Neuron (in vitro differentiated cells): ENCODE results near the gene COMT.
"Not testable (repeated sequence)": the region's sequence is repeated elsewhere in the genome, so short reads cannot be mapped to it uniquely, and the experiment has no call there.

Experiments used
- H2AFZ ChIP-seq: one replicate; pipeline ENCODE4 v1.6.1; 2013; ENCODE audit warnings: low read depth, mild to moderate bottlenecking, inconsistent platforms, low read length, moderate library complexity
- H3K27me3 ChIP-seq: one replicate; pipeline ENCODE4 v1.6.1; 2013; ENCODE audit warnings: low read length; ENCODE audit not compliant: insufficient read depth
- H3K36me3 ChIP-seq: one replicate; pipeline ENCODE4 v1.6.1; 2013; ENCODE audit warnings: low read length; ENCODE audit not compliant: insufficient read depth
- H3K4me1 ChIP-seq: one replicate; pipeline ENCODE4 v1.6.1; 2013; ENCODE audit warnings: low read length; ENCODE audit not compliant: insufficient read depth
- H3K4me3 ChIP-seq: 2 replicates; pipeline ENCODE4 v1.5.1; 2013; ENCODE audit warnings: mild to moderate bottlenecking, low read length, moderate library complexity
- H3K9me3 ChIP-seq: one replicate; pipeline ENCODE4 v1.6.1; 2013; ENCODE audit warnings: low read length

Gene COMT

GRCh38 chr22:19902245-19902715 lies 39.3 kb upstream of the COMT start:
- H3K36me3 ChIP-seq: no peaks in the 10 kb centered on the region
- no peak overlapping the region for H2AFZ ChIP-seq
- peaks cover 13% of the 10 kb centered on the region for H3K4me1 ChIP-seq
- H3K9me3 ChIP-seq: no peaks in the 10 kb centered on the region
- H3K4me3 ChIP-seq: no peak overlapping the region
- H3K27me3 ChIP-seq: peaks cover 9% of the 10 kb centered on the region

GRCh38 chr22:19903031-19903430 lies 38.5 kb upstream of the COMT start:
- H3K36me3 ChIP-seq: no peaks in the 10 kb centered on the region
- no peak overlapping the region for H2AFZ ChIP-seq
- no peak overlapping the region for H3K4me3 ChIP-seq
- H3K27me3 ChIP-seq: peaks cover 9% of the 10 kb centered on the region
- H3K9me3 ChIP-seq: no peaks in the 10 kb centered on the region
- H3K4me1 ChIP-seq: peaks cover 13% of the 10 kb centered on the region

GRCh38 chr22:19903513-19903912 lies 38.1 kb upstream of the COMT start:
- H3K27me3 ChIP-seq: peaks cover 9% of the 10 kb centered on the region
- H3K4me1 ChIP-seq: peaks cover 13% of the 10 kb centered on the region
- H3K4me3 ChIP-seq: no peak overlapping the region
- H3K9me3 ChIP-seq: no peaks in the 10 kb centered on the region
- no peak overlapping the region for H2AFZ ChIP-seq
- no peaks in the 10 kb centered on the region for H3K36me3 ChIP-seq

GRCh38 chr22:19904174-19904856 lies 37.3 kb upstream of the COMT start:
- Histone ChIP-seq H3K27me3 (peaks cover 9% of the 10 kb centered on the region), H2AFZ (no peak overlapping the region), H3K9me3 (no peaks in the 10 kb centered on the region), H3K4me1 (peaks cover 15% of the 10 kb centered on the region), H3K36me3 (no peaks in the 10 kb centered on the region), H3K4me3 (no peak overlapping the region)

- H3K36me3 ChIP-seq: no peaks in the 10 kb centered on the region
- no peak overlapping the region for H3K4me3 ChIP-seq
- H3K4me1 ChIP-seq: peaks cover 15% of the 10 kb centered on the region
- no peaks in the 10 kb centered on the region for H3K9me3 ChIP-seq
- H3K27me3 ChIP-seq: peaks cover 9% of the 10 kb centered on the region
- H2AFZ ChIP-seq: no peak overlapping the region
Observed at GRCh38 chr22:19904935-19905334, 36.6 kb upstream of the COMT start.

- Histone ChIP-seq H3K36me3 (no peaks in the 10 kb centered on the region), H3K9me3 (no peaks in the 10 kb centered on the region), H3K4me1 (peaks cover 15% of the 10 kb centered on the region), H2AFZ (no peak overlapping the region), H3K4me3 (no peak overlapping the region), H3K27me3 (peaks cover 9% of the 10 kb centered on the region)
Observed at GRCh38 chr22:19905347-19906276, 36.0 kb upstream of the COMT start.

GRCh38 chr22:19906864-19907263 lies 34.7 kb upstream of the COMT start:
- H3K4me3 ChIP-seq, H3K36me3 ChIP-seq, H3K27me3 ChIP-seq, H2AFZ ChIP-seq, H3K9me3 ChIP-seq: not testable (repeated sequence)
- H3K4me1 ChIP-seq: peaks cover 15% of the 10 kb centered on the region

- H3K27me3 ChIP-seq, H3K4me3 ChIP-seq, H3K4me1 ChIP-seq, H3K9me3 ChIP-seq, H3K36me3 ChIP-seq, H2AFZ ChIP-seq: not testable (repeated sequence)
Observed at GRCh38 chr22:19907902-19908301, 33.7 kb upstream of the COMT start.

- Histone ChIP-seq H2AFZ (no peak overlapping the region), H3K9me3 (peaks cover 3% of the 10 kb centered on the region), H3K4me3 (no peak overlapping the region), H3K27me3 (peaks cover 4% of the 10 kb centered on the region), H3K36me3 (no peaks in the 10 kb centered on the region), H3K4me1 (peaks cover 2% of the 10 kb centered on the region)
Observed at GRCh38 chr22:19909350-19910179, 32.0 kb upstream of the COMT start.

- H3K4me3 ChIP-seq: no peak overlapping the region
- peaks cover 2% of the 10 kb centered on the region for H3K4me1 ChIP-seq
- H2AFZ ChIP-seq: no peak overlapping the region
- H3K27me3 ChIP-seq: peaks cover 9% of the 10 kb centered on the region
- H3K36me3 ChIP-seq: no peaks in the 10 kb centered on the region
- peaks cover 3% of the 10 kb centered on the region for H3K9me3 ChIP-seq
Observed at GRCh38 chr22:19910180-19910744, 31.3 kb upstream of the COMT start.

- Histone ChIP-seq H3K9me3 (peaks cover 3% of the 10 kb centered on the region), H3K27me3 (peaks cover 10% of the 10 kb centered on the region), H3K4me1 (peaks cover 2% of the 10 kb centered on the region), H3K36me3 (no peaks in the 10 kb centered on the region), H2AFZ (no peak overlapping the region), H3K4me3 (no peak overlapping the region)
Observed at GRCh38 chr22:19911540-19912270, 29.9 kb upstream of the COMT start.
